ENCODE results near the gene NAB1.
"Not testable (repeated sequence)": the region's sequence is repeated elsewhere in the genome, so short reads cannot be mapped to it uniquely, and the experiment has no call there.

NAB1 gene

GRCh38 chr2:190674966-190675650, 26.2 kb downstream of the NAB1 start:
- no peak for DNase-seq

DNA sequence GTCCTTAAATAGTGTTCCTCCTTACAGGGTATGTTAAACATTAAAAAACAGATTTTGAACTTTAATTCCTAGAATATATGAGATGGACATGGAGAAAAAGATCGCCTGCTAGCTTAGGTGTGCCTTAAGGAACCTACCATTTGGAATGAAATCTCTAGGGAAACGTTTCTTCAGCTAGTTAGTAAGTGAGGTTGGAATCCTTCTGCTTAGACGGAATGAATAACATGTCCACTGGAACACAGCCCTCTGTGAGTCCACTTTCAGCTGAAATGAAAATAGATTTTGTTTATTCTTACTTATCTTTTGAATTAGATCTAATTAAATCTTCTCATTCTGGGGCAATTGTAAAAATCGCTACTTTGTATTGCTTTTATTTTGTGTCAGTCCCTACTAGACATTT, 28.4 kb downstream of the NAB1 start:
- DNase-seq: no peak

DNA sequence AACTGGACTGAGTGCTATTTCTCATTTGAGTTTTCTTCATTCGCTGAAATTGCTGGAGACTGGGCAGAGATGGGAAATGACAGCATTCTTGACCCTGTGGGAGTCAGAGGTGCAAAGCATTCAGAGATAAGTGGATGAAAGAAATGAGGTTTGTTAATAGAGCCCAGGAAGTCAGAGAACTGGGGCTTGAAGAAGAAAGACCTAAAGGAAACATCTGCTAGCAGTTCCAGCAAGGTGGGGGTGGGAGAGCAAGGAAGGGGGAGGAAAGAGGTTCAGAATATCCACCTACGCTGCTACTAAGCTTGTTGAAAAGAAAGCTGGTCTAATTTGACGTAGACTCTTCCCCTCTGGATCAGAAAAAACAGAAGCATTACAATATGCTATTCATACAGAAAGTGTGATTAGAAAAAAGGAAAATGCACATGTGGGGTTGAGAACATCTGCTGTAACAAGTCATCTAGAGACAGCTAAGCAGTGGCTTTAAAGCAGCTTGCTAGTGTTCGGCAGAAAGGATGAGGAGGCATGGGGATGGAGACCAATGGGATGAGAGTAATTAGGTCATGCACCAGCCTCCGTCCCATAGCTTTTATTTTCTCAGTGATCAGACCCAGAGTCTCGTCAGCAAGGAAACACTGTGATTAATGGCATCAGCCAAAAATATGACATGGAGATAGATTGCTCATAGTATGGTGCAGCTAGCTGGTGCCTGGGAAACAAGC, 29.7 kb downstream of the NAB1 start:
- no peak for DNase-seq

GRCh38 chr2:190679391-190679790, 30.5 kb downstream of the NAB1 start:
- no peak for DNase-seq

- DNase-seq: peak; percentile 63
These were observed 31.1 kb downstream of the NAB1 start for GRCh38 chr2:190679813-190680591.

GRCh38 chr2:190682168-190682567, 33.3 kb downstream of the NAB1 start:
- no peak for DNase-seq

DNA sequence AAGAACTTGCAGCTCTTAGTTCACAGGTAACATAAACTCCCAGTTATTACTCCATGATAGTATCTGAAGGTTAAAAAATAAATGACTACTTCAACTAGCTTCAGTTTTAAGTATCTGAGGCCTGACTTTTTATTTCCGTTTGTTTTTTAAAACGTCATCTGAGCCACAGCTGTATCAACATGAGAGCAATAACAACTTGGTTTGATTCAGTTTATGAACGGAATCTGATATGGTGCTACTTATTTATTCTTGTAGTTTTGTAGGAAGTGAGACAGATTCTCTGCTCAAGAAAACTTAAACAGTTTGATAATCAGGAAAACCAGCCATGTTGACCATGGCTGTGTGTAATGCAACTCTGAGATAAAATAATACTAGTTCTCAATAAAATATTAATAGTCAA, 34.9 kb downstream of the NAB1 start:
- no peak for DNase-seq

DNA sequence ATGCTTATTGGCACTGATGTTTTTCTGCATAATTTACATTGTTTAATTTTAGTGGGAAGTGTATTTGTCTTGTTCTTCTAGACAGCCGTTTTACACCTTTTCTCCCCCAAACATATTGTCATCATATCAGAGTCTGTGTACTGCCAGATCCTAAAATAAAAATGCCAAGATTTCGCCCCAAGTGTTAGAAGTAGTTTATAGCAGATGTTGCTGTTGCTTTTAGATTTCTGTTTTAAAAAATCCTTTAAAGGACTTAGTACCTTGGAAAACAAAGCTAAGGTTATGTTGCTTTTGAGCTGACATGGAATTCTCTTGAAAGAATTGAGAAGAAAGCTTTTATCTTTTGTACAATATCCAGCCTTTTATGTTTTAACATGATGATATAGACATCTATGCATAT, 36.0 kb downstream of the NAB1 start:
- DNase-seq: no peak

GRCh38 chr2:190685333-190685732, 36.5 kb downstream of the NAB1 start:
- DNase-seq: no peak

DNA sequence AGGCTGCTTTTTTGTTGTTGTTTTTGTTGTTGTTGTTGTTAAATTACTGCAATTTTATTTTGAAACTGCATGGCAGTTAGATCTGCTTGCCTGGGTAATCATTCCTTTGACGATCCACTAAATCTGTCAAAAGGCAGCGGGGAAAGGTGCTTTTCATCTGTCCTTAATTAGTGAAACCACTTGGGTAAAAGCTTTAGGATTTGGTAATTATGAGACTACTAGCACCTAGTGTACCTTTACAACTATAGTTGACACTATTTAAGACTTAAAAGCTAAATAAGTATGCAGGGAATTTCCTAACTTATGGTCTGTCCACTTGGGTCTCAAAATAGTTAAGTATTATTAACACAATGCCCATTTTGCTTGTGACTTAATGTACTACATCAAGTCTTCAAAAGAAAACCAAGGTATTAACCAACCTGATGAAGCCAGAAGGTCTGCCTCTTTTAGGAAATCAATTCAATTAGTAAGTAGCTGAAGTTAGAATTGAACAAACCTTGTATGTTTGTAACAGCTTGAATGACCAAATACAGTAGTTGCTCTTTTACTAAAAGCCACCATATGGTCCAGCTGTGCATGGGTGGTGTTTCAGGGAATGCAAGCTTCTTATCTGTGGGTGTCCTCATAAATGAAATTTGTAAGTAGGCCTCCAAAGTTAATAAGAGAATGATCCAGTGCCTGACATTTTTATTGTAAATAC, 44.8 kb downstream of the NAB1 start:
- no peak for DNase-seq

GRCh38 chr2:190694479-190694878, 45.6 kb downstream of the NAB1 start:
- no peak for DNase-seq

GRCh38 chr2:190695739-190696138, 46.9 kb downstream of the NAB1 start:
- no peak for DNase-seq

GRCh38 chr2:190696792-190697398, 48.0 kb downstream of the NAB1 start:
- no peak for DNase-seq

- DNase-seq: no peak
These were observed 48.5 kb downstream of the NAB1 start for GRCh38 chr2:190697421-190697820.

GRCh38 chr2:190698895-190699294, 50.0 kb downstream of the NAB1 start:
- no peak for DNase-seq

- DNase-seq: no peak
These were observed 52.7 kb downstream of the NAB1 start for GRCh38 chr2:190701586-190701985.

DNA sequence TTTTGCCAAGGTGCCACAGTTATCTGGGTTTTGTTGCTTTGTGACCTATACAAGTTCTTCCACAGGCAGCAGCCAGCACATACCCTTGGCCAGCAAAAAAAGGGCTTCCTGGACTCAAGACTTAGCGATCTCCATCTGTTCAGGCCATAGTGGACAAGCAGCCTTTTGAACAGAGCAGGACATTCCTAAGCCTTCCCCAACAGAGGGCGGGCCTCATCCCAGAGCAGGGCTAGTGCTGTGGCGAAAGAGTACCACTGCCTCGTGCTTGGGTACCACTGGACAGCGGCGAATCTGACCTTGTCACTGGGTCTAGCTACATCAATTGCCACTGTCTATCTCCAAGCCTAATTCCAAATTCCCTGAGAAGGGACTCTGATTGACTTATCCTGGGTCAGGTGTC, 56.4 kb downstream of the NAB1 start:
- DNase-seq: no peak

- no peak for DNase-seq
These were observed 58.8 kb downstream of the NAB1 start for GRCh38 chr2:190707726-190708125.

GRCh38 chr2:190708650-190709049, 59.8 kb downstream of the NAB1 start:
- not testable (repeated sequence) for DNase-seq

DNA sequence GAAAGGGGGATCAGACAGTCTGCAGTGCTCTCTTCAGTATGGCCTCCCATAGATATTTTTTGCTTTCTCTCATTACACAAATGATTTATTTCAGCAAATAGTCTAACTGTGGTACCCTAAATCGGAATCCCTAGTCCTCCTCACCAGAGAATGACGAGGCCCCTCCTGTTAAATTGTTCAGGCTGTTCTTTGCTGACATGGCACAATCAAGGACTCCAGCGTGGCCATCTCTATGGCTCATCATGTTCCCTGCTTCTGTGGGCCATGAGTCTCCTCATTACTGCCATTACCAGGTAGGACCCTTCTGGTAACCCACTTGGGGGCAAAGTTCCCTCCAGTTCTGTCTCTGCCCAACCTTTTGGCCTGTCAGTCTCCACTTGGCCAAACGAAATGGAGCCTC, 62.2 kb downstream of the NAB1 start:
- DNase-seq: no peak

- DNase-seq: no peak
These were observed 64.6 kb downstream of the NAB1 start for GRCh38 chr2:190713471-190713870.

GRCh38 chr2:190714958-190715357, 66.1 kb downstream of the NAB1 start:
- DNase-seq: no peak

Measured in activated CD8-positive, alpha-beta memory T cell treated with anti-CD3 and anti-CD28 coated beads, Interleukin-2, amount 50 U/mL, for 4 hours (primary cell).